SJSA1 (cell line): ENCODE results near the gene AMZ2. TPM values are rescaled to one million over a fixed set of nuclear protein-coding genes. Genes with fewer than 3 reads are reported as not detected.
"Not testable (repeated sequence)": the region's sequence is repeated elsewhere in the genome, so short reads cannot be mapped to it uniquely, and the experiment has no call there.

Experiments used
- DNase-seq, 2 experiments: peaks; one replicate each; pipeline ENCODE4 v3.0.0-alpha.2; 2015 to 2020; ENCODE audit warnings: low spot score in 2 of 2, low read depth in 1 of 2
- H3K27ac ChIP-seq: fragments of 250-450 bp; sonication (Bioruptor Pico); 2 replicates; pipeline ENCODE4 v1.5.1; 2020; ENCODE audit warnings: mild to moderate bottlenecking, moderate library complexity
- H3K27me3 ChIP-seq: fragments of 250-450 bp; sonication (Bioruptor Pico); replicated peaks from 2 replicates; pipeline ENCODE4 v1.5.1; 2020; ENCODE audit warnings: mild to moderate bottlenecking, moderate library complexity
- H3K36me3 ChIP-seq: fragments of 250-450 bp; sonication (Bioruptor Pico); 2 replicates; pipeline ENCODE4 v1.5.1; 2020; ENCODE audit warnings: mild to moderate bottlenecking
- H3K4me1 ChIP-seq: fragments of 250-450 bp; sonication (Bioruptor Pico); replicated peaks from 2 replicates; pipeline ENCODE4 v1.6.1; 2021; ENCODE audit warnings: mild to moderate bottlenecking
- H3K4me3 ChIP-seq: fragments of 250-450 bp; sonication (Bioruptor Pico); 2 replicates; pipeline ENCODE4 v1.5.1; 2020; ENCODE audit warnings: mild to moderate bottlenecking
- H3K9me3 ChIP-seq: fragments of 250-450 bp; sonication (Bioruptor Pico); replicated peaks from 2 replicates; pipeline ENCODE4 v1.5.1; 2020; ENCODE audit warnings: mild to moderate bottlenecking
- total RNA-seq: library from RNA; depleted of rRNA; stranded (reverse); fragments of >200 nt; shearing (Covaris generic); gene quantifications from 2 replicates; pipeline ENCODE4 v1.2.3, GENCODE V29; 2014; rRNA removed

The AMZ2 gene
- 148 and 174 TPM in 2 replicates for total RNA-seq

GRCh38 chr17:68247445-68248198, at the start of gene AMZ2:
TSS of gene AMZ2 (plus strand) at chr17:68248043. CDS start at chr17:68250188, 2,145 bp downstream.
- peaks cover 7% of the 10 kb centered on the region; the same call in 1 of the 2 replicates for H3K36me3 ChIP-seq
- peak within 1 kb of the TSS; percentile 72 for H3K4me3 ChIP-seq
- H3K27me3 ChIP-seq, result no peaks in the 10 kb centered on the region
- H3K9me3 ChIP-seq, result no peaks in the 10 kb centered on the region
- peak within 1 kb of the TSS; percentile 68 for H3K27ac ChIP-seq
- DNase-seq, result peak; percentile 96 to 98
- peaks cover 8% of the 10 kb centered on the region for H3K4me1 ChIP-seq

GRCh38 chr17:68198931-68199836, 48.7 kb upstream of the AMZ2 start:
- H3K4me3 ChIP-seq, result no peak overlapping the region
- no peak overlapping the region for H3K27ac ChIP-seq
- H3K4me1 ChIP-seq, result peaks cover 30% of the 10 kb centered on the region
- no peaks in the 10 kb centered on the region for H3K36me3 ChIP-seq
- H3K27me3 ChIP-seq, result peaks cover 59% of the 10 kb centered on the region
- no peak for DNase-seq
- peaks cover 7% of the 10 kb centered on the region for H3K9me3 ChIP-seq

GRCh38 chr17:68199837-68200688, 47.8 kb upstream of the AMZ2 start:
- Histone ChIP-seq H3K9me3 (peaks cover 7% of the 10 kb centered on the region), H3K27ac (no peak overlapping the region), H3K27me3 (peaks cover 59% of the 10 kb centered on the region), H3K36me3 (no peaks in the 10 kb centered on the region), H3K4me1 (peaks cover 30% of the 10 kb centered on the region), H3K4me3 (no peak overlapping the region)
- DNase-seq, result no peak

GRCh38 chr17:68200689-68201417, 47.0 kb upstream of the AMZ2 start:
- peaks cover 31% of the 10 kb centered on the region for H3K4me1 ChIP-seq
- H3K9me3 ChIP-seq, result peaks cover 7% of the 10 kb centered on the region
- no peaks in the 10 kb centered on the region for H3K36me3 ChIP-seq
- H3K27me3 ChIP-seq, result peaks cover 52% of the 10 kb centered on the region
- peak; percentile 79 to 83 for DNase-seq
- no peak overlapping the region for H3K4me3 ChIP-seq
- no peak overlapping the region for H3K27ac ChIP-seq

GRCh38 chr17:68201418-68201771, 46.4 kb upstream of the AMZ2 start:
- not testable (repeated sequence) for DNase-seq, H3K36me3 ChIP-seq, H3K27ac ChIP-seq, H3K9me3 ChIP-seq, H3K4me3 ChIP-seq
- Histone ChIP-seq H3K4me1 (peaks cover 35% of the 10 kb centered on the region), H3K27me3 (peaks cover 48% of the 10 kb centered on the region)

- not testable (repeated sequence) for DNase-seq, H3K9me3 ChIP-seq, H3K36me3 ChIP-seq, H3K4me3 ChIP-seq, H3K27ac ChIP-seq
- H3K27me3 ChIP-seq, result peaks cover 42% of the 10 kb centered on the region
- peaks cover 31% of the 10 kb centered on the region for H3K4me1 ChIP-seq
These were observed 45.5 kb upstream of the AMZ2 start for GRCh38 chr17:68202321-68202720.

GRCh38 chr17:68204736-68205135, 43.1 kb upstream of the AMZ2 start:
- Histone ChIP-seq H3K27me3 (peaks cover 20% of the 10 kb centered on the region), H3K9me3 (no peaks in the 10 kb centered on the region), H3K4me1 (peaks cover 21% of the 10 kb centered on the region), H3K36me3 (no peaks in the 10 kb centered on the region), H3K27ac (no peak overlapping the region), H3K4me3 (peak overlapping the region; percentile 74)
- peak in 1 of 2 experiments; percentile 9 for DNase-seq

GRCh38 chr17:68205251-68205807, 42.5 kb upstream of the AMZ2 start:
- peak; percentile 90 to 91 for DNase-seq
- Histone ChIP-seq H3K27me3 (peaks cover 14% of the 10 kb centered on the region), H3K36me3 (no peaks in the 10 kb centered on the region), H3K9me3 (no peaks in the 10 kb centered on the region), H3K4me3 (peak overlapping the region; percentile 74), H3K4me1 (peaks cover 15% of the 10 kb centered on the region), H3K27ac (no peak overlapping the region)

GRCh38 chr17:68205808-68206720, 41.8 kb upstream of the AMZ2 start:
- Histone ChIP-seq H3K27me3 (peaks cover 10% of the 10 kb centered on the region; the same call in 1 of the 2 replicates), H3K36me3 (no peaks in the 10 kb centered on the region), H3K9me3 (no peaks in the 10 kb centered on the region), H3K4me1 (peaks cover 9% of the 10 kb centered on the region), H3K27ac (no peak overlapping the region), H3K4me3 (peak overlapping the region; percentile 74)
- DNase-seq, result peak in 1 of 2 experiments; percentile 21

GRCh38 chr17:68207651-68208253, 40.1 kb upstream of the AMZ2 start:
- Histone ChIP-seq H3K9me3 (no peaks in the 10 kb centered on the region), H3K4me3 (no peak overlapping the region), H3K27me3 (peaks cover 10% of the 10 kb centered on the region; the same call in 1 of the 2 replicates), H3K27ac (no peak overlapping the region), H3K36me3 (no peaks in the 10 kb centered on the region), H3K4me1 (peaks cover 9% of the 10 kb centered on the region)
- no peak for DNase-seq

- not testable (repeated sequence) for H3K4me3 ChIP-seq, H3K36me3 ChIP-seq, H3K27ac ChIP-seq, H3K9me3 ChIP-seq, H3K27me3 ChIP-seq, DNase-seq, H3K4me1 ChIP-seq
These were observed 39.2 kb upstream of the AMZ2 start for GRCh38 chr17:68208651-68209050.
